ENCODE measurements around the gene TRAPPC5.

The TRAPPC5 gene

GRCh38 chr19:7731615-7732014 lies 51.0 kb downstream of the TRAPPC5 start:
- no peak for DNase-seq (ENCODE audit: low read depth)

- DNase-seq (ENCODE audit: low read depth) = no peak
Observed at GRCh38 chr19:7732045-7732444, 51.4 kb downstream of the TRAPPC5 start, which contains the start of gene CLEC4G. Gene CLEC4G, minus strand, starts transcription at chr19:7732110. Its CDS starts 8 bp downstream, at chr19:7732102.

GRCh38 chr19:7733376-7733775 lies 52.7 kb downstream of the TRAPPC5 start:
- no peak for DNase-seq (ENCODE audit: low read depth)

- no peak for DNase-seq (ENCODE audit: low read depth)
Observed at GRCh38 chr19:7734220-7735203, 53.9 kb downstream of the TRAPPC5 start.

- no peak for DNase-seq (ENCODE audit: low read depth)
Observed at GRCh38 chr19:7736148-7736547, 55.5 kb downstream of the TRAPPC5 start.

- no peak for DNase-seq (ENCODE audit: low read depth)
Observed at GRCh38 chr19:7737215-7737614, 56.6 kb downstream of the TRAPPC5 start.

Measured in activated T-cell treated with anti-CD3 and anti-CD28 coated beads for 48 hours (primary cell).